ENCODE data around the gene INAVA.

INAVA gene

DNA sequence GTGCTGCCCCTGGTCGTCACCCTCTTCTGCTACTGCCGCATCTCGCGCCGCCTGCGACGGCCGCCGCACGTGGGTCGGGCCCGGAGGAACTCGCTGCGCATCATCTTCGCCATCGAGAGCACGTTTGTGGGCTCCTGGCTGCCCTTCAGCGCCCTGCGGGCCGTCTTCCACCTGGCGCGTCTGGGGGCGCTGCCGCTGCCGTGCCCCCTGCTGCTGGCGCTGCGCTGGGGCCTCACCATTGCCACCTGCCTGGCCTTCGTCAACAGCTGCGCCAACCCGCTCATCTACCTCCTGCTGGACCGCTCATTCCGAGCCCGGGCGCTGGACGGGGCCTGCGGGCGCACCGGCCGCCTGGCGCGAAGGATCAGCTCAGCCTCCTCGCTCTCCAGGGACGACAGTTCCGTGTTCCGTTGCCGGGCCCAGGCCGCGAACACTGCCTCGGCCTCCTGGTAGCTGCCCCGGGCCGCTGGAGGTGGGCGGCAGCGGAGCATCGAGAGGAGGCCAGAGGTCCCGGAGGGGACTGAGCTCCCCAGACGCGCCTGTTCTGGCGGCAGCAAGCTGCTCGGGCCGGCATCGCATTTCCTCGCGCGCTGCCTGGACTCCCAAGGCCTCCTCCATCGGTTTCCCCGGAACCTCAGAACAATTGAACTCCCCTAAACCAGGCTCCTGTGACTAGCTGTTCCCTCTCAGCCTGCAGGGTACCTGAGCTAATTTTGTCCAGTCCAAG is 20.9 kb upstream of the INAVA start:
- no peak for DNase-seq
- H3K27ac ChIP-seq (ENCODE audit: low read length), result no peak overlapping the region
- no peak overlapping the region for H3K4me3 ChIP-seq (ENCODE audit: low read length)
- H3K27me3 ChIP-seq (replicated peaks; ENCODE audit: insufficient read depth, low read length), result no peaks in the 10 kb centered on the region
- no peaks in the 10 kb centered on the region for H3K36me3 ChIP-seq (replicated peaks; ENCODE audit: insufficient read depth, low read length)
- H3K9me3 ChIP-seq (replicated peaks; ENCODE audit: insufficient read depth, low read length), result no peaks in the 10 kb centered on the region
- no peaks in the 10 kb centered on the region for H3K9me2 ChIP-seq (replicated peaks; ENCODE audit: insufficient read depth, low read length)
- no peak overlapping the region for H2AFZ ChIP-seq (ENCODE audit: low read length)
- no peak overlapping the region for H3K9ac ChIP-seq (ENCODE audit: low read length)
- H4K20me1 ChIP-seq (ENCODE audit: insufficient read depth, low read length), result no peaks in the 10 kb centered on the region
- H3K79me2 ChIP-seq (ENCODE audit: low read length), result no peaks in the 10 kb centered on the region
- peaks cover 18% of the 10 kb centered on the region for H3K4me1 ChIP-seq (ENCODE audit: low read length)
- no peaks in the 10 kb centered on the region for H3F3A ChIP-seq (ENCODE audit: insufficient read depth, low read length)
- no peak overlapping the region for H3K4me2 ChIP-seq (ENCODE audit: low read depth, low read length)
- TF ChIP-seq EZH2 (optimal IDR thresholded peaks at IDR 0.05; ENCODE audit: low read depth, low read length) (no peak), EZH2phosphoT487 (IDR thresholded peaks at IDR 0.05; ENCODE audit: low read length) (no peak)
- TF ChIP-seq, protein P1, sequence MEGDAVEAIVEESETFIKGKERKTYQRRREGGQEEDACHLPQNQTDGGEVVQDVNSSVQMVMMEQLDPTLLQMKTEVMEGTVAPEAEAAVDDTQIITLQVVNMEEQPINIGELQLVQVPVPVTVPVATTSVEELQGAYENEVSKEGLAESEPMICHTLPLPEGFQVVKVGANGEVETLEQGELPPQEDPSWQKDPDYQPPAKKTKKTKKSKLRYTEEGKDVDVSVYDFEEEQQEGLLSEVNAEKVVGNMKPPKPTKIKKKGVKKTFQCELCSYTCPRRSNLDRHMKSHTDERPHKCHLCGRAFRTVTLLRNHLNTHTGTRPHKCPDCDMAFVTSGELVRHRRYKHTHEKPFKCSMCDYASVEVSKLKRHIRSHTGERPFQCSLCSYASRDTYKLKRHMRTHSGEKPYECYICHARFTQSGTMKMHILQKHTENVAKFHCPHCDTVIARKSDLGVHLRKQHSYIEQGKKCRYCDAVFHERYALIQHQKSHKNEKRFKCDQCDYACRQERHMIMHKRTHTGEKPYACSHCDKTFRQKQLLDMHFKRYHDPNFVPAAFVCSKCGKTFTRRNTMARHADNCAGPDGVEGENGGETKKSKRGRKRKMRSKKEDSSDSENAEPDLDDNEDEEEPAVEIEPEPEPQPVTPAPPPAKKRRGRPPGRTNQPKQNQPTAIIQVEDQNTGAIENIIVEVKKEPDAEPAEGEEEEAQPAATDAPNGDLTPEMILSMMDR (IDR thresholded peaks at IDR 0.05; ENCODE audit: low read length), result no peak

DNA sequence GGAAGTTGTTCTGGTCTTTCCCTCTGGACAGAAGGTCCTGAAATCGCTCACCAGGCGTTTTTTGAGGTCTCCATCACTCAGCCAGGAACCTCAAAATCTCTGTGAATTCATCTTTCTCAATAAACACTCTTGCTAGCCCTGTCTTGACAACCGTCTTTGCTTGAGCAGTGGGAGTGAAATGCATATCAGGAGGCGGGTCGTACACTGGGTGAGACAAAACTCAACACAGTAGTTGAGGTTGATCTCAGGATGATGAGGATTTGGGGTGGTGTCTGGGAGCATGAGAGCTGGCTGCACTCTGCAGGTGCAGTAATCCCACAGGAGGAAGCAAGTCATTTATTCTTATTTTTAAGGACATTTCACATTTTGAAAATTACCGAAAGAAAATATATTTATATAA is 20.0 kb upstream of the INAVA start:
- no peak overlapping the region for H3K9ac ChIP-seq (ENCODE audit: low read length)
- no peaks in the 10 kb centered on the region for H3K9me2 ChIP-seq (replicated peaks; ENCODE audit: insufficient read depth, low read length)
- H3K4me2 ChIP-seq (ENCODE audit: low read depth, low read length), result no peak overlapping the region
- no peak overlapping the region for H3K4me3 ChIP-seq (ENCODE audit: low read length)
- TF ChIP-seq, protein P1 (IDR thresholded peaks at IDR 0.05; ENCODE audit: low read length), result no peak
- TF ChIP-seq EZH2 (optimal IDR thresholded peaks at IDR 0.05; ENCODE audit: low read depth, low read length), result no peak
- no peak for TF ChIP-seq EZH2phosphoT487 (IDR thresholded peaks at IDR 0.05; ENCODE audit: low read length)
- H4K20me1 ChIP-seq (ENCODE audit: insufficient read depth, low read length), result no peaks in the 10 kb centered on the region
- no peak overlapping the region for H3K27ac ChIP-seq (ENCODE audit: low read length)
- no peaks in the 10 kb centered on the region for H3K36me3 ChIP-seq (replicated peaks; ENCODE audit: insufficient read depth, low read length)
- H3K9me3 ChIP-seq (replicated peaks; ENCODE audit: insufficient read depth, low read length), result no peaks in the 10 kb centered on the region
- no peaks in the 10 kb centered on the region for H3K27me3 ChIP-seq (replicated peaks; ENCODE audit: insufficient read depth, low read length)
- H3F3A ChIP-seq (ENCODE audit: insufficient read depth, low read length), result no peaks in the 10 kb centered on the region
- H2AFZ ChIP-seq (ENCODE audit: low read length), result no peak overlapping the region
- H3K79me2 ChIP-seq (ENCODE audit: low read length), result no peaks in the 10 kb centered on the region
- peaks cover 11% of the 10 kb centered on the region for H3K4me1 ChIP-seq (ENCODE audit: low read length)
- DNase-seq, result no peak

DNA sequence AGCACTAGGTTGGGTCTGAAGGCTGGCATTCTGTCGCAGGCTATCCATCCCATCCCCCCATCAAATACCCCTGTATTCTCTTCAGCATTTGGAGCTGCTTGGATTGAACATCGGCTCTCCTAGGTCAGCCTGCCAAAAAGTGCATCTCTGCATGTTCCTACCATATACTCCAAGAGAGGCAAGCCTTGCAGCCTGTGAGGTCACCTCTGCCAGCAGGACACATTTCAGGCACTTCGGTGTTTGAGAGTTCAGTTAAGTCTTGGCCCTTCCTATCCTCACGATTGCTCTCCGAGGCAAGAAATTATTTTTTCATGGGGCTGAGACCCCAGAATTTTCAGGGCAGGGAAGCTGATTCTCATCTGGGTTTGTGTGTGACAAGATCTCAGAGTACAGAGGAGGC is 19.3 kb upstream of the INAVA start:
- no peaks in the 10 kb centered on the region for H3K79me2 ChIP-seq (ENCODE audit: low read length)
- H3K9ac ChIP-seq (ENCODE audit: low read length), result no peak overlapping the region
- no peak overlapping the region for H3K4me2 ChIP-seq (ENCODE audit: low read depth, low read length)
- H3K27ac ChIP-seq (ENCODE audit: low read length), result no peak overlapping the region
- H3K4me3 ChIP-seq (ENCODE audit: low read length), result no peak overlapping the region
- H3F3A ChIP-seq (ENCODE audit: insufficient read depth, low read length), result no peaks in the 10 kb centered on the region
- TF ChIP-seq EZH2 (optimal IDR thresholded peaks at IDR 0.05; ENCODE audit: low read depth, low read length) (no peak), EZH2phosphoT487 (IDR thresholded peaks at IDR 0.05; ENCODE audit: low read length) (no peak)
- TF ChIP-seq, protein P1 (IDR thresholded peaks at IDR 0.05; ENCODE audit: low read length), result no peak
- H3K9me2 ChIP-seq (replicated peaks; ENCODE audit: insufficient read depth, low read length), result no peaks in the 10 kb centered on the region
- H2AFZ ChIP-seq (ENCODE audit: low read length), result no peak overlapping the region
- peaks cover 8% of the 10 kb centered on the region; the same call in 1 of the 2 replicates for H3K4me1 ChIP-seq (ENCODE audit: low read length)
- DNase-seq, result no peak
- H3K9me3 ChIP-seq (replicated peaks; ENCODE audit: insufficient read depth, low read length), result no peaks in the 10 kb centered on the region
- H3K36me3 ChIP-seq (replicated peaks; ENCODE audit: insufficient read depth, low read length), result no peaks in the 10 kb centered on the region
- no peaks in the 10 kb centered on the region for H3K27me3 ChIP-seq (replicated peaks; ENCODE audit: insufficient read depth, low read length)
- H4K20me1 ChIP-seq (ENCODE audit: insufficient read depth, low read length), result no peaks in the 10 kb centered on the region

Data from MM.1S (cell line).